Measurements from ENCODE around the gene STAMBP.
"Not testable (repeated sequence)": the region's sequence is repeated elsewhere in the genome, so short reads cannot be mapped to it uniquely, and the experiment has no call there.

The STAMBP gene

DNA sequence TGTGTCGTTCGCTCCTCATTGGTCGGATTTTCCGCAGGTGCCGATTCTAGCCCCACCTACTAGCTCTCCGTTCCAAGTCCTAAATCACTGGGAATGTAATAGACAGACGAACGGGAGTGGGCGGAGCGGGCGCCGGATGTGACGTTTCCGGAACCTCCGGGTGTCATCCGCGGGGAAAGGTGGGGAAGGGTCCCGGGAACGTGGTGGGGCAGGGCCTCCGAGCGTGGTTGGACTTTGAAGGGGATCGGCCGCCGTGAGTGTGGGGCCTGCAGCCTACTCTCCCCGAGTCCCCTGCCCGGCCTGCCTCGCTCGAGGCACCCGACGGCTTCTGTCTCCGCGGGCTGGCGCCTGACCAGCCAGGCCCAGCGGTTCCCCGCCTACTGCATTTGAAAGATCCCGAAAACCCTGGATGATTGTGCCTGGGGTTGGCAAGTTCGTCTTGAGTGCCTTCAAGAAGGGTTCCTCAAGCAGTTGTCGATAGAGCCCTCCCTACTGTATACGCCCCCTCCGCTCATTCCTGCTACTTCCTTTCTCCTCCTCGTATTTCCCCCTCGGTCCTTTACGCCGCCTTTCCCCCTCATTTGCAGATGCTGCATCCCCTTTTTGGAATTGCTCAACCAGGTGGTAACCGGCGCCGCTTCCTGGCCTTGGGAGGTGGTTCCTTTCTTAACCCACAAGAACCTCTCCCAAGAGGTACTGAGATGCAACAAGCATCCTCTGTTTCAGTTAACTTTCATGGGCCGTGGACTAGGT, at the start of gene STAMBP:
STAMBP (plus strand) TSS at position 144 of the 753 bp plus-strand sequence. CDS start 1,896 bp downstream, outside the sequence.
- in situ Hi-C loops (cut with MboI; ENCODE audit: low sequenced_read_pairs) = no loop called here

DNA sequence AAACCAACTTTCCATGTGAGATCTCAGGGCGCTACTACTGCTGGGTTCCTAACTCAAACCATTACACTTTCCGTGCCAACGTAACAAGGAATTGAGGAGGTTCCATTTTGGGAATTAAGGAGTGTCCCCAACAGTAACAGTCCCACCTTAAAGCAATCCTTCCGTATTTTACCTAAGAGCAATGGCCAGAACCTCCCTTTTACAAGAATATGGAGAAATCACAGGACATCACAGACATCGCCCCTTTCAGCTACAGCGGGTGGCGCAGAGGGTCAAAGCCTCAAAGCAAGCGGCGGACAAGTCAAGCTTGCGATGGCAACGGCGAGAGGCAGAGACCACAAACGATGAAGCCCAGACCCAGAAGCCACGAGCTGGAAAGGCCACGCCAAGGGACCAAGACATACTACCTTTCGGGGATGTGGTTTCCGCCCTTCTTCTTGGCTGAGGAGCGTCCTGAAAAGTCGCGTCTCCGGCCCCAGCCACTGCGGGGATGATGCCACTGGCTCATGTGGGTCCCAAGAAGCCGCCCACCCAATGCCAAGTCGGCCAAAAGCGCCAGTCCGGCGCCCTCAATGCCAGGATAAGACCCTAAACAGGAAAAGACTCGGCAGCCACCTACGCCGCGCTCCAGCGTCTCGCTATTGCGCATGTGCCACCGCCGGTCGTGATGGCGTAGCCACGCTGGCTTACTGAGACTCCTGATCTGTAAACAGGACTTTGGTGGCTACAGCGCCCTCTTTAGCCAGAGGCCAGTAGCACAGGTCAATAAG, 49.1 kb upstream of the STAMBP start, which contains the start of gene DUSP11:
DUSP11 (minus strand) TSS at position 637 of the 770 bp plus-strand sequence; CDS start at position 508, 129 bp downstream.
- in situ Hi-C loops (cut with MboI; ENCODE audit: low sequenced_read_pairs) = no loop called here

DNA sequence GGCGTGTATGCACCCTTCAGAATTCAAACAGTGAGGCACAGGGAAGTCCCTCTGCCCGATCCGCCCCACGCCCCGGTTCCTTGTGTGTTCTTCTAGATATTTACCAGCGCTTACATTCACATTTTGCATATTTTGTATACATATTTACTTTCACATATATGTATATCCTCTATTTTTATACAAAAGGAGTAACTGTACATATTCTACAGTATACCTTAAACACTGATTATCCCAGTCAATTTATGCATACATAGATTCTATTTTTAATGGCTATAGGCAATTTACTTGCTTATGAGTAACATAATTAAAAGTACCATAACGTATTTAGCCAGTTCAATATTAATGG, 48.6 kb upstream of the STAMBP start:
- in situ Hi-C loops (cut with MboI; ENCODE audit: low sequenced_read_pairs) = no loop called here

DNA sequence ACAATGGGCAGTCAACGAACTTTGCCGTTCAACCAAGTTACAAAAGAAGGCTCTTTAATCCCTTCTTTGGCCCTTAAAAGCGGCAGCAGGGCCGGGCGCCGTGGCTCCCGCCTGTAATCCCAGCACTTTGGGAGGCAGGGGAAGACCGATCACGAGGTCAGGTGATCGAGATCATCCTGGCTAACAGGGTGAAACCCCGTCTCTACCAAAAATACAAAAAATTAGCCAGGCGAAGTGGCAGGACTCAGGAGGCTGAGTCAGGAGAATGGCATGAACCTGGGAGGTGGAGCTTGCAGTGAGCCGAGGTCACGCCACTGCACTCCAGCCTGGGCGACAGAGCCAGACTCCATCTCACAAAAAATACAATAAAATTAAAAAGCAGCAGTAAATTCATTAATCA, 45.4 kb upstream of the STAMBP start:
- in situ Hi-C loops (cut with MboI; ENCODE audit: low sequenced_read_pairs) = not testable (repeated sequence)

DNA sequence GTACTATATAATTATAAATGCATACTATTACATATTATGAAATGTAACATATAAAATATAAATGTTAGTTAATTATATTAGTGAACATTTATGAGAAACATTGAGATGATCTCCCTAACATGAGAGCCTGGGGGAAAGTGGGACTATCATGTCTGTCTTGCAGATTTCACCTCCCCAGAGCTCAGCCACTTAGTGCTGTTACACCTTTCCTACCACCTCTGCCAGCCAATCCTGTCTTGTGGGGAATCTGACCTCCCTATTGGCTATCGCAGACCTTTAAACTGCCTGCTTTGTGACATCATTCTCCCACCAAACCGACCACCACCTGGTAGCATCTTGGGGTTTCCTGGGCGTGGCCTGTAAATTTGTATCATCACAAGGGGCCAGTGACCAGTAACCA, 44.9 kb upstream of the STAMBP start, which contains the start of gene C2orf78:
C2orf78 (plus strand) TSS at position 301 of the 400 bp plus-strand sequence. CDS start 127 bp downstream, outside the sequence.
- in situ Hi-C loops (cut with MboI; ENCODE audit: low sequenced_read_pairs) = not testable (repeated sequence)

DNA sequence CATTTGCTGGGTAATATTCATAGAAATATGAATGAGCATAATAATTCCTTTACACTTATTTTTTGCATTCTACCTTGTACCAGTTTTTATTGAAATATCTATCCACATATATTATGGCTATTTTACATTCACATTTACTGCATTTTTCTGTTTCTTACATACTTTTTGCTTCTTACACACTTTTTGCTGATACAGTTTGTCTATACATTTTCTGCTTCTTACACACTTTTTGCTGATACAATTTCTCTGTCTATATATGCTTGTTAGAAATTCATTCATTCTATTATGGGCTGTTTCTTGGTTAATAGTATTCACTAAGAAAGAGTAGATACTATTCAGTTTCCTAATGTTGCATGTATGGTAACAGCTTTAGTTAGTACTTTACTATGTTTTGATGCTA, 16.9 kb upstream of the STAMBP start:
- in situ Hi-C loops (cut with MboI; ENCODE audit: low sequenced_read_pairs) = no loop called here

DNA sequence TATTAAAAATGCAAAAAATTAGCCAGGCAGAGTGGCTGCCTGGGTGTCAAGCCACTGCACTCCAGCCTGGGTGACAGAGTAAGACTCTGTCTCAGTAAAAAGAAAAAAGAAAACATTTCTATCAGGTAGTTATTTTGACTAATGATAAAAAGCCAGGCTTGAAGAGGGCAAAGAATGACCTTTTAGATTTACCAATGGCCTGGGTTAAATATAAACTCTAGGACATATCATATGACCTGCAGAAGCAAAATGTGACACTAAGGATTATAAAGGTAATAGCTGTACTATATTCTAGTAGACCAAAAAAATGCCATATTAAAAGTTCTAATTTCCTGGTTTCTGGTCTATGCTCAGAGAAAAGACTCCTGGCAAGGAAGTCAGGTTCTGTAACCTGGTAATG, 16.1 kb upstream of the STAMBP start:
- in situ Hi-C loops (cut with MboI; ENCODE audit: low sequenced_read_pairs) = no loop called here

DNA sequence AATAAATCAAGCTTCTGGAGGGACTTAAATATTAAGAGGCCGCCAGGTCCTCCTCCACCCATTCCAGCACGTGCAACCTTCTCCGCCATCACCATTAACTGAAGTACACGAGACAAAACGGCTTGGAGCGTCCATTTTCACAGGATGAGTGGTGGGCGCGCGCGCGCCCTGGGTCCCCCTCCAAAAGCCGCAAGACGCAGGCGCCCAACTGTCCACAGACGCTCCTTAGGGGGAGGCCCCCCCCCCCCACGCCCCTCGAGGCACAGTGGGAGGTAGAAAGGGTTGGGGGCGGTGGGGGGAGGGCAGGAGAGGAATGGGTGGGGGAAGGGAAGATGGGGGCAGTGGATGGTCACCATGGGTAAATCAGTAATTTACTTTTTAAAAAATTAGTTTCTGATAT, 10.5 kb upstream of the STAMBP start:
- in situ Hi-C loops (cut with MboI; ENCODE audit: low sequenced_read_pairs) = no loop called here

DNA sequence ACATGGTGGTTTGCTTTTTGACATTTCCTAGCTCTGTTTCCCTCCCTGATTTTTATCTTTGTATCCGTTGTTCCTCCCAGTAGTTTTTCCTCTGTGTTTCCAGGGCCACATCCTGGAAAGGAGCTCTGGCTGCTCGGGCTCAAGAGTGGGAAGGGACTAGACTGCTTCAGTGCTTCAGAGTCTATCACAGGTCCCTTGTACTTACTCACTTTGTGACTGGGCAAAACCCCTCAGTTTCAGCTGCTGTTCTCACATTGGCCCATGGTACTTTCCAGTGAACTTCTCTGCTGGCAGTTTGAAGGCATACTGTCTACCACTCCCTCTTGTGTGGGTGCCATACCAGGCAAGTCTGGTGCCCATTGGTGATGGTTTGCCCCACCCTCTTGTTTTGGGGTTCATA, 7.5 kb upstream of the STAMBP start:
- in situ Hi-C loops (cut with MboI; ENCODE audit: low sequenced_read_pairs) = no loop called here

DNA sequence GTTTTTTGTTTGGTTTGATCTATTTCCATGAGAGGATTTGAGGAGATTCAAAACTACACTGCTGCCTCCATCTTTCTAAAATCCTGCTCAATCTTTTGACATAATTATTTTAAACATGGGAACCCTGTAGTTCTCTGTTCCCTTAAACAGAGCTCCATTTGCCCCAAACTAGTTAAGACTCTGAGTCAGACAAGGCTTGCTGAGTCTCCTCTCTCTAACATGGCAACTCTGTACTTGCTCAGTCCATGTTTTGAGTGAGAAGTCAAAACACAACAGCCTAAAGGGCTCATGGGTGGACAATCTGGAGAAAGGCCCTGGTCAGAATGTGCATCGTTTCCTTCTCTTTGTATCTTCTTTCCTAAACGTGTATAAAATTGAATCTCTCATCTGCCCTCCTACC, 7.1 kb upstream of the STAMBP start:
- in situ Hi-C loops (cut with MboI; ENCODE audit: low sequenced_read_pairs) = no loop called here

DNA sequence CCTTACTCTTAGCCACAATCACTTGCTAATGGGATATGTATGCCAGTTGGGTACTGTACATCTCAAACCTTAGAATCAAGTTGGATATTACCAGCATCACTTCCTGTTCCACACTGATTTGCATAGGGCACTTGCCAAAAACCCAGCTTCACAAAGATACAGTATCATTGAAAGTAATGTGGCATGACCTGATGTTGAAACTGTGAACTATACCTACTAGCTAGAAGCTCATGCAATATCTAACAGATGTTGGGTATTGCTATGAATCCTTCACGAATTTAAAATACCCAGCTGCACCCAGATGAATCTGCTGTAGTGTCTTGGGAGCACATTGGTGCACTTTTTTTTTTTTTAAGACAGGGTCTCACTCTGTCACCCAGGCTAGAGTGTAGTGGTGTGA, 6.5 kb upstream of the STAMBP start:
- in situ Hi-C loops (cut with MboI; ENCODE audit: low sequenced_read_pairs) = no loop called here

DNA sequence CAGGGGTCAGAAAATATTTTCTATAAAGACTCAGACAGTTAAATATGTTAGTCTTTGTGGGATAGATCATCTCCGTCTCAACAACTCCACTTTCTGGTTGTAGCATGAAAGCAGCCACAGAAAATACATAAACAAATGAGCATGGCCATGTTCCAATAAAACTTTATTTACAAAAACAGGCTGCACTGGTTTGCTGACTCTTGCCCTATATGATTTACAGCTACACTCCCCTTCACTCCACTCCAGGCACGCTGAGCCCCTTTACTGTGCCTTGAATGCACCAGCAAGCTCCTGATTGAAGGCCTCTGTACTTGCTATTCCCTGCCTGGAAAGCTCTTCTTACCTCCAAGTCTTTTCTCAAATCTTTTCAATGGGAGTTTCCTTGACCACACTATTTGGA, 5.8 kb upstream of the STAMBP start:
- in situ Hi-C loops (cut with MboI; ENCODE audit: low sequenced_read_pairs) = no loop called here

DNA sequence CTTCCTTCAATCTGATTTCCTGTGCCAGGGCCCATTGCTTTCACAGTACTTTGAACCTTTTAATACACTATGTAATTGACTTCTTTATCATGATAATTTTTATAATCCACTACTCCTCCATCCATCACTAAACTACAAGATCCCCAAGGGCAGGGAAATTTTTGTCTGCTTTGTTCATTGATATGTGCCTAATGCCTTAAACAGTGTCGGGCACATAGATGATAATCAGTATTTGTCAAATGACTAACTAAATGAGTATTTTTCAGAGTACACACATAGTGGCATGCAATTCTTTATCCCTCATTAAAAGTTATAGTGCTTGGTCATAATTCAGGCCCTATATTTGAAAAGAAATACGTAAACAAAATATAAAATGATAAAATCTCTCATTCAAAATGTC, 5.3 kb upstream of the STAMBP start:
- in situ Hi-C loops (cut with MboI; ENCODE audit: low sequenced_read_pairs) = no loop called here

DNA sequence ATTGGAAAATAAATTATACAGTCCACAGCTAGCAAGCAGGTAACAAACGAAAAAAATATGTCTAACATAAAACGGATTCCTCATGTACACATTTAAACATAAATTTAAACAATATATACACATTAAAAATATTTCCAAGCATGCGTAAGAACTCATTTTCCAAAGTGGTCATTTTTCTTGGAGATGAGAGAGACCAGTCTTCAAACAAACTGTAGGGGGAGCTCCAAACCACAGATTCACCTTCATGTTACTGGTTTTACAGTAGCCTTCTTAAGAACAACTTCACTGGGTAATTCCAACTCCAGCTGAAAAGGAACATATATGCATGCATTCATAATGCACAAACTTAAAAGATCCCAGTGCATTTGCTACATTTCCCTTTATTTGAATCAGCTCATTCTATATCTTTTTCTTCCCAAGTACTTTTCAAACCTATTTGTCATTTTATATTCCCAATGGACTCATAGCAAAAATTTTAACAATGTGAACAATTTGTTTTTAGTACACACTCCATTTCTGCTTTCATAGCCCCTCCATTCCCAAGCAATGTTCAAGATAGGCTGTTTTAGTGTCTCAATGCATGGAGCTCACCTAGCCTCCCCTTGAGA, 4.7 kb upstream of the STAMBP start:
- in situ Hi-C loops (cut with MboI; ENCODE audit: low sequenced_read_pairs) = no loop called here

DNA sequence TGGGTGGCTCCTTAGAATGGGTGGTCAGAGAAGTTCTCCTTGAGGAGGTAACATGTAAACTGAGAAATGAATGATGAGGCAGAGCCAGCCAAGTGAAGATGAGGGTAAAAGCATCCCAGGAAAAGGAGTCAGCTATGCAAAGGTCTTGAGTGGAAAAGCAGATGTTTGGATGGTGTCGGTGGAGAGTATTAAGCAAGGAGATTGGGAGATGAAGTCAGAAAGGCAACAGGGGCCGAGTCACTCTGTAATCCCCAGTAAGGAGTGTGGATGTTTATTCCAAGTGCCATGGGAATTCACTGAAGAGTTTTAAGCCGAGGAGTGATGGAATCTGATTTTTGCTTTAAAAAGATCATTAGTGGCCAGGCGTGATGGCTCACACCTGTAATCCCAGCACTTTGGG, 3.4 kb upstream of the STAMBP start:
- in situ Hi-C loops (cut with MboI; ENCODE audit: low sequenced_read_pairs) = no loop called here

DNA sequence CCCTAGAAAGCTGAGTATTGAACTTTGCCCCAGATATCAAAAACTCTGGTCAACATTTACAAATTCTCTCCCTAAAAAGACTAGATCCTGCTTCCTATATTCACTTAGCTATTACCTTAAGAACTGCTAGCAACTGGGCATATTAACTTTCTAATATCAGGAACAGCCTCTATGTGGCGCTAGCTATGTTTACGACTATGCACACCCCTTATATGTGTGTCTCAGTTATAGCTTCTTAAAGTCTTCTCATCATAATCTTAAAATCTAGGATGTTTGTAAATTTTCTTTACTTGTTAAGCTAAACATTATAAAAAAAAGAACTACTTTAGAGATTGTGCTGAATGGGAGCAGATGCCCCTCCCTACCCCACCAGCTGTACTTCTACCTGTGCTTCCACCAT, 1.7 kb upstream of the STAMBP start:
- in situ Hi-C loops (cut with MboI; ENCODE audit: low sequenced_read_pairs) = no loop called here

DNA sequence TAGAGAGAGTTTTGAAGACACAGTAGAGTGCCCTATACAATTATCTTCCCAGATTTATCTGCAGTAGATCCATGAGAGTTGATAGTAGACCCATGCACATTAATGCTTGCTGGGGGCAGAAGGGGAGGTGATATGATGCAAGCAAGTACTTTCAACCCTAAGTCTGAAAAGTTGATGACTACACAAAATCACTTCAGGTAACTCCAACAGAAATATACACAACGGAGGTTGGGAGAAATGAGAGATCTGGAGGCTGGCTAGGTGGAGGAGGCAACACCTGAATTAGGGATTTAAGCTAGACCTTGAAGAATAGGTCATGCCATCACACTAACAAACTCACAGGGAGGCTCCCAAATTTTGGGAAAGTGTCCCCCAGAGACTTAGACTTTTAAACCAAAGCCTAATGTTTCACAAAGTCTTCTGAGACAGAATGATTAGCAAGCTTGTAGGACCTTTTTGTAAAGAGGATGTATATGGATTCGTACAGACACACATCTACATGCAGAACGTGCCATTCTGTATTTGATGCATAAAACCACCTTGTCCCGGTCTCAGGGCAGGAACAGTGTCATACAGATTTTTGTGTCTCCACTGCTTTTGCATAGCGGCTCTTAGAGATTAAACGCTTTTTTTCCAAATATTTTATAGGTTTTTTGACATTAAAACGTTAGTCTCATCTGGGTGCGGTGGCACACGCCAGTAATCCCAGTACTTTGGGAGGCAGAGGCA, 937 bp upstream of the STAMBP start:
- in situ Hi-C loops (cut with MboI; ENCODE audit: low sequenced_read_pairs) = no loop called here

DNA sequence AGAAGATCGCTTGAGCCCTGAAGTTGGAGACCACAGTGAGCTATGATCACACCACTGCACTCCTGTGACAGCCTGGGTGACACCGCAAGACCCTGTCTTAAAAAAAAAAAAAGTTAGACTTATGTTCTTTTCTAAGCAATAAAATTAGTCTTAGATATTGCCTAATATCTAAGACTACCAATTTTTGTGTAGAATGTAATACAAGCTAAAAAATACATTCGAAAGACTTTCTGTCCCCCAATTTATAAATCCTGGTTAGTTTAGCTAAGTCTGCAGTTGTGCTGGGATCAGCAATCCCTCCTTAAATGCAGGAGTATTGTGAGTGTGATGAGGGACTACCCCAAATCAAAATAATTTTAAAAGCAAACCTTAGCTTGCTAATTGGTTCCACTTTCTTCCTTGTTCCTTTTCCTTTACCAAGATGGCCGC, 358 bp upstream of the STAMBP start:
- in situ Hi-C loops (cut with MboI; ENCODE audit: low sequenced_read_pairs) = no loop called here

DNA sequence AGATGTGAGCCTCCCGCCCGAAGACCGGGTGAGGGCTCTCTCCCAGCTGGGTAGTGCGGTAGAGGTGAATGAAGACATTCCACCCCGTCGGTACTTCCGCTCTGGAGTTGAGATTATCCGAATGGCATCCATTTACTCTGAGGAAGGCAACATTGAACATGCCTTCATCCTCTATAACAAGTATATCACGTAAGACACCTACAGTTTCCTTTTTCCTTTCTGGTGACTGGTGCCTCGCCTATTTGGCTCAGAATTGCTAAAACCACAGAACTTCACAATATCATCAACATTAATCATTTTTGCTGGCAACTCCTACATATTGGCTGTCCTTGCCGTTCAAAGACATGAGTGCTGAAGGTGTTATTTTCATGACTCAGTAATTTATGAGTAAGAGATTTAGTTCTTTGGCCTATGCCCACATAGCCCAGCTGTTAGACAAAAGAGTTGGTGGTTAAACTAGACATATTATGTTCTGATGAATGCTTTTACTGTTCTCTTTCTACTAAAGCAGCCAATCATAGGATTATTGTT, 2.2 kb downstream of the STAMBP start:
- in situ Hi-C loops (cut with MboI; ENCODE audit: low sequenced_read_pairs) = no loop called here

DNA sequence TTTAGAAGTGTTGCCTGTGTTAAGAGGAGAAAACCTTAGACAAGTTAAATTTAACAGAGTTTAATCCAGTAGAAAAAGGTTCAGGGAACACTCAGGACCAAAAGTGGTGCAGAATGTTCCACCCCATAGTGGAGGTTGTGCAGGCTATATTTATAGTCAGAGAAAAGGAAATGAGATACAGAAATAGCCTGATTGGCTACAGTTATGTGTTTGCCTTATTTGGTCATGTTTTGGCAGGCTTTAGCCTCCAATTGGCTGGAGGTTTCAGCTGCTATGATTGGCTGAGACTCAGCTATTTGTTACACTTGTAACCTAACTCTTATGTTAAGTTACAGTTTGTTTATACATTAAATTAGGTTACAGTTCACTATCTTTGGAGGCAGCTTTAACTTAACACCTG, 4.2 kb downstream of the STAMBP start:
- in situ Hi-C loops (cut with MboI; ENCODE audit: low sequenced_read_pairs) = no loop called here

Measured in HL-60/S4 treated with retinoic acid at 250 ng/mL for 4 days and 3 days (cell line).